ENCODE data around the gene THRB.

Gene THRB

DNA sequence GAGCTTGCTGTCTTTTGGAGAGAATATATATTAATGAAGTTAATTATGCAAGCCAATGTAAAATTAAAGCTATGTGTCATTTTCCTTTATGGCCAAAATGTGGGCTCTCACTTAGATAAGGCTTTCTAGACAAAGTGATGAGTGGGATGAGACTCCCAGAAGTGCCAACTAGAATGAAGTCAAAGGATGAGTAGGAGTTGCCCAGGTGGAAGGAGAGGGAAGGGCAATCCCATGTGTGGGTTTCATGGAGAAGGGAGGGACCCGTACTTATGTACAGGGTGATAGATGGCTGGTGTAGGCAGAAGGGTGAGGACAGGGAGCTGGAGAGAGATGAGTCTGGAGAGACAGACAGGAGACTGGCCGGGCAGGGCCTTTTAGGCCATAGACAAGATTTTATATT is 239.2 kb downstream of the THRB start:
- Histone ChIP-seq H3K9me3 (ENCODE audit: control insufficient read depth, low read length) (no peaks in the 10 kb centered on the region), H3K27me3 (replicated peaks; ENCODE audit: control insufficient read depth, insufficient read depth, low read length, poor library complexity, severe bottlenecking) (no peaks in the 10 kb centered on the region), H3K4me1 (ENCODE audit: control insufficient read depth, insufficient read depth, low read length, poor library complexity, severe bottlenecking) (no peaks in the 10 kb centered on the region), H3K36me3 (ENCODE audit: control insufficient read depth, insufficient read depth, low read length) (no peaks in the 10 kb centered on the region), H3K27ac (ENCODE audit: insufficient read depth, low read length, poor library complexity, severe bottlenecking) (no peak overlapping the region), H3K4me3 (ENCODE audit: insufficient read depth, low read depth, low read length, poor library complexity, severe bottlenecking) (no peak overlapping the region)
- no peak for DNase-seq

DNA sequence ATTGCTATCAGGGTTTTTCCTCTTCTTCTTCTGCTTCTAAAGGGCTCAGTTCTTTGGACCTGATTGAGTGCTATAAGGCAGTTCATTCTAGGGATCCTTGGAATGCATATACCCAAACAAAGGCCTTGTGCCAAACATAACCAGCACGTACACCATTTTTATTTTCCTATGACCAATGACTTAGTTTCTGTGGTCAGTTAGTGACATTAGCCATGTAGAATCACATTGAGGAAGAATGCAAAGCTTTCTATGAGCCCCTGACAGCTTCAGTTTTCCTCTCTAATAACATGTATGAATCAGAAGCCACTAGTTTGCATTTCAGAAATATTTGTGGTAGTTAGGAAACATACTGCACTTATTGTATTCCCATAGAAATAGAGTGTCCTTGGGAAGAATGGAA is 240.0 kb downstream of the THRB start:
- no peak overlapping the region for H3K27ac ChIP-seq (ENCODE audit: insufficient read depth, low read length, poor library complexity, severe bottlenecking)
- H3K9me3 ChIP-seq (ENCODE audit: control insufficient read depth, low read length) = no peaks in the 10 kb centered on the region
- no peak overlapping the region for H3K4me3 ChIP-seq (ENCODE audit: insufficient read depth, low read depth, low read length, poor library complexity, severe bottlenecking)
- H3K27me3 ChIP-seq (replicated peaks; ENCODE audit: control insufficient read depth, insufficient read depth, low read length, poor library complexity, severe bottlenecking) = no peaks in the 10 kb centered on the region
- no peaks in the 10 kb centered on the region for H3K36me3 ChIP-seq (ENCODE audit: control insufficient read depth, insufficient read depth, low read length)
- DNase-seq = no peak
- H3K4me1 ChIP-seq (ENCODE audit: control insufficient read depth, insufficient read depth, low read length, poor library complexity, severe bottlenecking) = no peaks in the 10 kb centered on the region

DNA sequence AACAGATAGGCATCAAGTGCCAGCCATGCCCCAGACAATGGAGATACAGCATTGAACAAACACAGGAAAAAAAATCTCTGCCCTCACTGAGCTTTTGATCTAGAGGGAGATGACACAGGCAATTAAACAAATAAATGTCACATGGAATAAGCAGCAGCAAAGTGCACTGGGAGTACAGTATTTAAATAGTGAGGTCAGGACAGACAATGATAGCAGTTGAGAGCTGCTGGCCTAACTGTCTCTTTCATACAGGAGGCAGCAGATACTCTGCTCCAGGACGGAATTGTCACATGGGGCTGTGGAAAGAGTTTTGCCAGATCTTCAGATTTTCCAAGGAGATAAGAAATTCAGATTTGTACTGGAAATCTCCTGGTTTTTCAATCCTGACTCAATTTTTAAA is 241.3 kb downstream of the THRB start:
- Histone ChIP-seq H3K4me3 (ENCODE audit: insufficient read depth, low read depth, low read length, poor library complexity, severe bottlenecking) (no peak overlapping the region), H3K9me3 (ENCODE audit: control insufficient read depth, low read length) (no peaks in the 10 kb centered on the region), H3K4me1 (ENCODE audit: control insufficient read depth, insufficient read depth, low read length, poor library complexity, severe bottlenecking) (no peaks in the 10 kb centered on the region), H3K27me3 (replicated peaks; ENCODE audit: control insufficient read depth, insufficient read depth, low read length, poor library complexity, severe bottlenecking) (no peaks in the 10 kb centered on the region), H3K27ac (ENCODE audit: insufficient read depth, low read length, poor library complexity, severe bottlenecking) (no peak overlapping the region), H3K36me3 (ENCODE audit: control insufficient read depth, insufficient read depth, low read length) (no peaks in the 10 kb centered on the region)
- DNase-seq = no peak

DNA sequence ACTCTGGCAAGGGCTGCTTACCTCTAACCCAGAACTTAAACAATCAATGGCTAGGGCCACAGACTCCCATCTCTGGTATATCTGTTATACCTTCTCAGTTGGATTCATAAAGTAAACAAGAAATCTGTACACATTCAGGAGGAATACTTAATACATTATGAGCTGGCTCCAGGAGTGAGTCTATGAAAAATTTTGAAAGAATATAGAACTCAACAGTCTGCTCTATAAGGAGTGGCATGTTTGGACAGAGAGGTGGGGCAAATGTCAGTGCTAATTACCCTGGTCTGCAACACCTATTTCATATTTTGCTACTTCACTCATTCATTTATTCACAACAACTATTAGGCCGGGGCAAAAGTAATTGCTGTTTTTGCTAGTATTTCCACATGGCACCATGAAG is 245.1 kb downstream of the THRB start:
- Histone ChIP-seq H3K9me3 (ENCODE audit: control insufficient read depth, low read length) (no peaks in the 10 kb centered on the region), H3K4me1 (ENCODE audit: control insufficient read depth, insufficient read depth, low read length, poor library complexity, severe bottlenecking) (no peaks in the 10 kb centered on the region), H3K27ac (ENCODE audit: insufficient read depth, low read length, poor library complexity, severe bottlenecking) (no peak overlapping the region), H3K27me3 (replicated peaks; ENCODE audit: control insufficient read depth, insufficient read depth, low read length, poor library complexity, severe bottlenecking) (peaks cover 3% of the 10 kb centered on the region), H3K4me3 (ENCODE audit: insufficient read depth, low read depth, low read length, poor library complexity, severe bottlenecking) (no peak overlapping the region), H3K36me3 (ENCODE audit: control insufficient read depth, insufficient read depth, low read length) (no peaks in the 10 kb centered on the region)
- no peak for DNase-seq

- DNase-seq = no peak
- Histone ChIP-seq H3K27ac (ENCODE audit: insufficient read depth, low read length, poor library complexity, severe bottlenecking) (no peak overlapping the region), H3K27me3 (replicated peaks; ENCODE audit: control insufficient read depth, insufficient read depth, low read length, poor library complexity, severe bottlenecking) (peaks cover 3% of the 10 kb centered on the region), H3K9me3 (ENCODE audit: control insufficient read depth, low read length) (no peaks in the 10 kb centered on the region), H3K4me3 (ENCODE audit: insufficient read depth, low read depth, low read length, poor library complexity, severe bottlenecking) (no peak overlapping the region), H3K4me1 (ENCODE audit: control insufficient read depth, insufficient read depth, low read length, poor library complexity, severe bottlenecking) (no peaks in the 10 kb centered on the region), H3K36me3 (ENCODE audit: control insufficient read depth, insufficient read depth, low read length) (no peaks in the 10 kb centered on the region)
Observed at GRCh38 chr3:24245056-24245455, 249.6 kb downstream of the THRB start.

- no peak for DNase-seq
- Histone ChIP-seq H3K9me3 (ENCODE audit: control insufficient read depth, low read length) (no peaks in the 10 kb centered on the region), H3K36me3 (ENCODE audit: control insufficient read depth, insufficient read depth, low read length) (no peaks in the 10 kb centered on the region), H3K27me3 (replicated peaks; ENCODE audit: control insufficient read depth, insufficient read depth, low read length, poor library complexity, severe bottlenecking) (peaks cover 3% of the 10 kb centered on the region), H3K4me1 (ENCODE audit: control insufficient read depth, insufficient read depth, low read length, poor library complexity, severe bottlenecking) (no peaks in the 10 kb centered on the region), H3K4me3 (ENCODE audit: insufficient read depth, low read depth, low read length, poor library complexity, severe bottlenecking) (no peak overlapping the region), H3K27ac (ENCODE audit: insufficient read depth, low read length, poor library complexity, severe bottlenecking) (no peak overlapping the region)
Observed at GRCh38 chr3:24244491-24244890, 250.2 kb downstream of the THRB start.

GRCh38 chr3:24242012-24242698 is 252.5 kb downstream of the THRB start:
- Histone ChIP-seq H3K4me1 (ENCODE audit: control insufficient read depth, insufficient read depth, low read length, poor library complexity, severe bottlenecking) (no peaks in the 10 kb centered on the region), H3K36me3 (ENCODE audit: control insufficient read depth, insufficient read depth, low read length) (no peaks in the 10 kb centered on the region), H3K9me3 (ENCODE audit: control insufficient read depth, low read length) (no peaks in the 10 kb centered on the region), H3K27me3 (replicated peaks; ENCODE audit: control insufficient read depth, insufficient read depth, low read length, poor library complexity, severe bottlenecking) (no peaks in the 10 kb centered on the region), H3K27ac (ENCODE audit: insufficient read depth, low read length, poor library complexity, severe bottlenecking) (no peak overlapping the region), H3K4me3 (ENCODE audit: insufficient read depth, low read depth, low read length, poor library complexity, severe bottlenecking) (no peak overlapping the region)
- no peak for DNase-seq

GRCh38 chr3:24240306-24240705 is 254.3 kb downstream of the THRB start:
- DNase-seq = no peak
- H3K27ac ChIP-seq (ENCODE audit: insufficient read depth, low read length, poor library complexity, severe bottlenecking) = no peak overlapping the region
- H3K4me3 ChIP-seq (ENCODE audit: insufficient read depth, low read depth, low read length, poor library complexity, severe bottlenecking) = no peak overlapping the region
- no peaks in the 10 kb centered on the region for H3K36me3 ChIP-seq (ENCODE audit: control insufficient read depth, insufficient read depth, low read length)
- no peaks in the 10 kb centered on the region for H3K27me3 ChIP-seq (replicated peaks; ENCODE audit: control insufficient read depth, insufficient read depth, low read length, poor library complexity, severe bottlenecking)
- H3K9me3 ChIP-seq (ENCODE audit: control insufficient read depth, low read length) = no peaks in the 10 kb centered on the region
- H3K4me1 ChIP-seq (ENCODE audit: control insufficient read depth, insufficient read depth, low read length, poor library complexity, severe bottlenecking) = no peaks in the 10 kb centered on the region

DNA sequence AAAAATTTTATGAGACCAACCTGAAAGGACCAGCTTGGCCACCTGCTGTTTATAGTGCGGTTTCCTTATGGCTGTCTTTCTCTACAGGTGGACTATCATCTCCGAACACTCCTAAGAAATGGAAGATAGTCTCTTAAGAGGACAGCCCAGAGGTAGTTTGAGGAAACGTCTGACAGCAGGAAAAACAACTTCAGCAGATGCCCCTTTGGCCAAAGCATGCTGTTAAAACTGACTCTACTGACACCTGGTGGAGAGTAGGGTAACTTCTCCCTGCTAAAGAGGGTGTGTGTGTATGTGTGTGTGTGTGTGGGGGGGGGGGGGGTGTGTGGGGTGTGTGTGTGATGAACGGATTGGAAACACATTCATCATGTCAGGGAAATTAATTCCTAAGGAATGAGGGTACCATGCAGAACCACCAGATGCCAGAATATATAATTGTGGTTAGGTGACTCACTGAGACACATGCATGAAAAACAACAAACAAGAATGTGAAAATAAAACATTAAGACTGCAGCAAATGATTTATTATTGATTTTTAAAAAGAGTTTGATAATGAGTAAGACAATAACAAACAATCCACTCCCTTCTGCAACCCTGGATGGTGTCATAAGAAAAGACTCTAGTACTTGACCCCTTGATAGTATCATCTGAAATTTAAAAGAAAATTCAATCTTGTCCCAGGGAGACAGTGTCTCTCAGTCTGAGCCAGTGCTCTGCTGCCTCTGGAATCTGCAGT is 256.5 kb downstream of the THRB start:
- Histone ChIP-seq H3K4me1 (ENCODE audit: control insufficient read depth, insufficient read depth, low read length, poor library complexity, severe bottlenecking) (no peaks in the 10 kb centered on the region), H3K9me3 (ENCODE audit: control insufficient read depth, low read length) (no peaks in the 10 kb centered on the region), H3K27me3 (replicated peaks; ENCODE audit: control insufficient read depth, insufficient read depth, low read length, poor library complexity, severe bottlenecking) (no peaks in the 10 kb centered on the region), H3K4me3 (ENCODE audit: insufficient read depth, low read depth, low read length, poor library complexity, severe bottlenecking) (no peak overlapping the region), H3K27ac (ENCODE audit: insufficient read depth, low read length, poor library complexity, severe bottlenecking) (no peak overlapping the region), H3K36me3 (ENCODE audit: control insufficient read depth, insufficient read depth, low read length) (no peaks in the 10 kb centered on the region)
- DNase-seq = no peak

DNA sequence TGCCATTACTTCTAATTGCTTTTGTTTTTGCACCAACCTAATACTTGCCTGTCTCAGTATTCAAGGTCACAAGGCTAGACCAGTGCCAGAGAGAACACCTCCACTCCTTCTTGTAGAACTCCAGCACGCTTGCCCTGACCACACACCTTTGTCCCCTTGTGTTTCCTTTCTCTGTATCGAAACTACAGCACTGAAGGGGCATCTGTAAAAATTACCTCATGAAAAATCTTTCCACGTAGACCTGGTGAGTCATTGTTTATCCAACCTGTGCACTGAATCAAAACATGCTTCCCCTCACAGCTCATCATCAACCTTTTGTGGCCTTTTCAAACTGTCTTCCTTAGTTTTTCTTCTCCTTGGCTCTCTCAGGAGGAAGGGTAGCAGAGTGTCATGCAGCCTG is 259.5 kb downstream of the THRB start:
- no peaks in the 10 kb centered on the region for H3K9me3 ChIP-seq (ENCODE audit: control insufficient read depth, low read length)
- no peak overlapping the region for H3K27ac ChIP-seq (ENCODE audit: insufficient read depth, low read length, poor library complexity, severe bottlenecking)
- H3K27me3 ChIP-seq (replicated peaks; ENCODE audit: control insufficient read depth, insufficient read depth, low read length, poor library complexity, severe bottlenecking) = no peaks in the 10 kb centered on the region
- no peaks in the 10 kb centered on the region for H3K36me3 ChIP-seq (ENCODE audit: control insufficient read depth, insufficient read depth, low read length)
- no peak for DNase-seq
- no peaks in the 10 kb centered on the region for H3K4me1 ChIP-seq (ENCODE audit: control insufficient read depth, insufficient read depth, low read length, poor library complexity, severe bottlenecking)
- H3K4me3 ChIP-seq (ENCODE audit: insufficient read depth, low read depth, low read length, poor library complexity, severe bottlenecking) = no peak overlapping the region

Measured in effector memory CD4-positive, alpha-beta T cell (primary cell).